ENCODE results near the gene CDH11.

The CDH11 gene

GRCh38 chr16:64973171-64973570, 148.7 kb downstream of the CDH11 start:
- DNase-seq, result no peak

- no peak for DNase-seq
Measured at GRCh38 chr16:64971171-64971570, 150.7 kb downstream of the CDH11 start.

- DNase-seq, result no peak
Measured at GRCh38 chr16:64969221-64969620, 152.6 kb downstream of the CDH11 start.

- DNase-seq, result no peak
Measured at GRCh38 chr16:64968539-64968938, 153.3 kb downstream of the CDH11 start.

- DNase-seq, result no peak
Measured at GRCh38 chr16:64964126-64964540, 157.7 kb downstream of the CDH11 start.

- DNase-seq, result no peak
Measured at GRCh38 chr16:64962786-64963185, 159.1 kb downstream of the CDH11 start.

GRCh38 chr16:64957246-64957645, 164.6 kb downstream of the CDH11 start:
- no peak for DNase-seq

GRCh38 chr16:64952177-64952576, 169.7 kb downstream of the CDH11 start:
- DNase-seq, result no peak

- no peak for DNase-seq
Measured at GRCh38 chr16:64951193-64951592, 170.7 kb downstream of the CDH11 start.

GRCh38 chr16:64950731-64951130, 171.1 kb downstream of the CDH11 start:
- no peak for DNase-seq

GRCh38 chr16:64950262-64950661, 171.6 kb downstream of the CDH11 start:
- no peak for DNase-seq

GRCh38 chr16:64948056-64948455, 173.8 kb downstream of the CDH11 start:
- DNase-seq, result no peak

- no peak for DNase-seq
Measured at GRCh38 chr16:64947651-64948050, 174.2 kb downstream of the CDH11 start.

GRCh38 chr16:64933885-64934284, 188.0 kb downstream of the CDH11 start:
- DNase-seq, result no peak

GRCh38 chr16:64926476-64926875, 195.4 kb downstream of the CDH11 start:
- no peak for DNase-seq

- no peak for DNase-seq
Measured at GRCh38 chr16:64925166-64925565, 196.7 kb downstream of the CDH11 start.

- DNase-seq, result no peak
Measured at GRCh38 chr16:64924086-64924485, 197.8 kb downstream of the CDH11 start.

GRCh38 chr16:64919929-64920607, 201.8 kb downstream of the CDH11 start:
- no peak for DNase-seq

GRCh38 chr16:64919141-64919540, 202.7 kb downstream of the CDH11 start:
- no peak for DNase-seq

- no peak for DNase-seq
Measured at GRCh38 chr16:64916051-64916450, 205.8 kb downstream of the CDH11 start.

- DNase-seq, result peak; percentile 55
Measured at GRCh38 chr16:64910356-64910755, 211.5 kb downstream of the CDH11 start.

- no peak for DNase-seq
Measured at GRCh38 chr16:64907844-64908243, 214.0 kb downstream of the CDH11 start.

GRCh38 chr16:64903770-64904169, 218.1 kb downstream of the CDH11 start:
- DNase-seq, result no peak

- no peak for DNase-seq
Measured at GRCh38 chr16:64900517-64900916, 221.3 kb downstream of the CDH11 start.

- no peak for DNase-seq
Measured at GRCh38 chr16:64900019-64900418, 221.8 kb downstream of the CDH11 start.

Measured in right hindlimb (tissue), 1 donor.